Natural killer cell (primary cell): ENCODE measurements around the gene RNU1-2. TPM values are rescaled to one million over a fixed set of nuclear protein-coding genes. Genes with fewer than 3 reads are reported as not detected.

Source experiments
- ATAC-seq, 3 donors: fragments of 150-1000 bp in 2 of 3; fragments of 200-7000 bp in 1 of 3; cut with Tn5 transposase; 1 replicate in 1 of 3; 2 replicates in 2 of 3; pipeline ENCODE4 v1.10.0; 2021; ENCODE audit warnings: mild to moderate bottlenecking in 2 of 3, moderate library complexity in 2 of 3
- DNase-seq, 2 donors: peaks; one replicate each; pipeline versions ENCODE4 v3.0.0 to v3.0.0-alpha.2; 2013 to 2021; ENCODE audit warnings: mixed read lengths in 1 of 2
- H3K27ac ChIP-seq: one replicate; pipeline ENCODE4 v1.5.1; 2013; ENCODE audit warnings: mild to moderate bottlenecking, low read length
- H3K27me3 ChIP-seq: one replicate; pipeline ENCODE4 v1.6.1; 2013; ENCODE audit warnings: low read length; ENCODE audit not compliant: control insufficient read depth, insufficient read depth
- H3K36me3 ChIP-seq: one replicate; pipeline ENCODE4 v1.6.1; 2013; ENCODE audit warnings: low read length; ENCODE audit not compliant: control insufficient read depth, insufficient read depth
- H3K4me1 ChIP-seq: one replicate; pipeline ENCODE4 v1.6.1; 2013; ENCODE audit warnings: low read length; ENCODE audit not compliant: control insufficient read depth, insufficient read depth
- H3K4me3 ChIP-seq: one replicate; pipeline ENCODE4 v1.5.1; 2013; ENCODE audit warnings: low read length
- H3K9me3 ChIP-seq: one replicate; pipeline ENCODE4 v1.6.1; 2013; ENCODE audit warnings: low read length; ENCODE audit not compliant: control insufficient read depth, insufficient read depth
- H3K27ac Mint-ChIP-seq, 2 donors: one replicate each; pipeline ENCODE4 v1.8.0; 2022; ENCODE audit warnings: mild to moderate bottlenecking in 2 of 2, mixed read lengths in 2 of 2, moderate library complexity in 1 of 2
- H3K27me3 Mint-ChIP-seq, 2 donors: one replicate each; pipeline ENCODE4 v1.8.0; 2022; ENCODE audit warnings: low read depth in 2 of 2, mixed read lengths in 2 of 2
- H3K36me3 Mint-ChIP-seq: one replicate; pipeline ENCODE4 v1.8.0; 2022; ENCODE audit warnings: mixed read lengths
- H3K4me1 Mint-ChIP-seq, 2 donors: one replicate each; pipeline ENCODE4 v1.8.0; 2022; ENCODE audit warnings: mixed read lengths in 2 of 2
- H3K4me3 Mint-ChIP-seq: one replicate; pipeline ENCODE4 v1.8.0; 2022; ENCODE audit warnings: mild to moderate bottlenecking, moderate library complexity, mixed read lengths
- H3K9me3 Mint-ChIP-seq, 2 donors: one replicate each; pipeline ENCODE4 v1.8.0; 2022; ENCODE audit warnings: mixed read lengths in 2 of 2
- CTCF ChIP-seq: fragments of 200-600 bp; IDR thresholded peaks from one replicate; pipeline ENCODE4 v1.8.0; 2022; ENCODE audit warnings: antibody characterized with exemption
- WGBS: methylation state at CpG from one replicate; pipeline ENCODE4 v1.1.7; 2013; ENCODE audit warnings: missing lambda C conversion rate; ENCODE audit not compliant: insufficient coverage; 5-methylcytosine and 5-hydroxymethylcytosine counted together
- intact Hi-C: fragments of 100-400 bp; cut with micrococcal nuclease; formaldehyde crosslinking; loops from one replicate; pipeline ENCODE4 v1.14.2; 2022
- total RNA-seq, 4 donors: library from RNA; stranded (reverse); fragments of 120-200 nt in 1 of 4; gene quantifications; one replicate each; pipeline versions ENCODE4 v1.2.3 to v1.2.4, GENCODE V29; 2013 to 2022

Gene RNU1-2
- total RNA-seq, 3 donors from 2014 or later (not counting 1 experiment from before 2014, with no cell fraction given) = 2,937 to 3,261 (median 3,038) TPM

GRCh38 chr1:16904560-16905109 lies 8.9 kb downstream of the RNU1-2 start:
- peak; percentile 98 for DNase-seq
- no peaks in the 10 kb centered on the region for H3K36me3 Mint-ChIP-seq
- no peak overlapping the region for H3K27ac Mint-ChIP-seq
- intact Hi-C loops = loop anchor here (1.0 to 10.0 kb wide), 4 partner anchors 8 to 1070 kb away; partner anchors contain the start of gene SDHB
- H3K4me1 Mint-ChIP-seq = peaks cover 18 to 25% of the 10 kb centered on the region in 2 donors
- H3K27ac ChIP-seq = peak overlapping the region; percentile 90
- peaks cover 17% of the 10 kb centered on the region for H3K4me1 ChIP-seq
- H3K4me3 Mint-ChIP-seq = no peak overlapping the region
- H3K27me3 ChIP-seq = no peaks in the 10 kb centered on the region
- under 1% methylated on average over 27 of the region's 27 CpGs for WGBS
- H3K36me3 ChIP-seq = no peaks in the 10 kb centered on the region
- no peak for TF ChIP-seq CTCF
- no peaks in the 10 kb centered on the region for H3K9me3 Mint-ChIP-seq
- H3K9me3 ChIP-seq = peaks cover 11% of the 10 kb centered on the region
- H3K27me3 Mint-ChIP-seq = no peaks in the 10 kb centered on the region
- H3K4me3 ChIP-seq = peak overlapping the region; percentile 49
- peak; percentile 89 to 98 (median 90) for ATAC-seq

- Mint-ChIP-seq H3K4me3 (no peak overlapping the region), H3K27me3 (no peaks in the 10 kb centered on the region), H3K36me3 (no peaks in the 10 kb centered on the region), H3K9me3 (no peaks in the 10 kb centered on the region), H3K27ac (no peak overlapping the region), H3K4me1 (peaks cover 18 to 30% of the 10 kb centered on the region in 2 donors)
- DNase-seq = no peak
- no peaks in the 10 kb centered on the region for H3K27me3 ChIP-seq
- peak overlapping the region; percentile 49 for H3K4me3 ChIP-seq
- no peaks in the 10 kb centered on the region for H3K36me3 ChIP-seq
- peaks cover 11% of the 10 kb centered on the region for H3K9me3 ChIP-seq
- 9% methylated on average over 12 of the region's 12 CpGs for WGBS
- TF ChIP-seq CTCF = no peak
- peaks cover 17% of the 10 kb centered on the region for H3K4me1 ChIP-seq
- intact Hi-C loops = loop anchor here (1.0 to 10.0 kb wide), 3 partner anchors 8 to 1070 kb away; partner anchors contain the start of gene SDHB
- H3K27ac ChIP-seq = peak overlapping the region; percentile 90
- ATAC-seq = peak; percentile 68 to 89 (median 75)
Measured at GRCh38 chr1:16905110-16905867, 9.5 kb downstream of the RNU1-2 start.

GRCh38 chr1:16905868-16906702 lies 10.3 kb downstream of the RNU1-2 start:
- no peak for TF ChIP-seq CTCF
- Histone ChIP-seq H3K27me3 (no peaks in the 10 kb centered on the region), H3K4me1 (peaks cover 17% of the 10 kb centered on the region), H3K9me3 (peaks cover 11% of the 10 kb centered on the region), H3K36me3 (no peaks in the 10 kb centered on the region), H3K27ac (peak overlapping the region; percentile 90), H3K4me3 (no peak overlapping the region)
- ATAC-seq (no peak), DNase-seq (no peak)
- H3K27me3 Mint-ChIP-seq = no peaks in the 10 kb centered on the region
- peaks cover 11 to 30% of the 10 kb centered on the region in 2 donors for H3K4me1 Mint-ChIP-seq
- 72% methylated on average over 11 of the region's 11 CpGs for WGBS
- no peaks in the 10 kb centered on the region for H3K9me3 Mint-ChIP-seq
- intact Hi-C loops = loop anchor here (1.0 to 10.0 kb wide), 3 partner anchors 7 to 1071 kb away; partner anchors contain the start of gene SDHB
- H3K36me3 Mint-ChIP-seq = no peaks in the 10 kb centered on the region
- no peak overlapping the region for H3K27ac Mint-ChIP-seq
- H3K4me3 Mint-ChIP-seq = no peak overlapping the region
